Stimulated activated CD8-positive, alpha-beta memory T cell treated with anti-CD3 and anti-CD28 coated beads, Interleukin-7, amount 100 ng/mL, for 1 hour (primary cell): ENCODE data around the gene NPTXR.
"Not testable (repeated sequence)": the region's sequence is repeated elsewhere in the genome, so short reads cannot be mapped to it uniquely, and the experiment has no call there.

Experiments used
- DNase-seq, 2 donors: peaks; one replicate each; pipeline ENCODE4 v3.0.0-alpha.2; 2020; ENCODE audit warnings: low read depth in 2 of 2

NPTXR gene

DNA sequence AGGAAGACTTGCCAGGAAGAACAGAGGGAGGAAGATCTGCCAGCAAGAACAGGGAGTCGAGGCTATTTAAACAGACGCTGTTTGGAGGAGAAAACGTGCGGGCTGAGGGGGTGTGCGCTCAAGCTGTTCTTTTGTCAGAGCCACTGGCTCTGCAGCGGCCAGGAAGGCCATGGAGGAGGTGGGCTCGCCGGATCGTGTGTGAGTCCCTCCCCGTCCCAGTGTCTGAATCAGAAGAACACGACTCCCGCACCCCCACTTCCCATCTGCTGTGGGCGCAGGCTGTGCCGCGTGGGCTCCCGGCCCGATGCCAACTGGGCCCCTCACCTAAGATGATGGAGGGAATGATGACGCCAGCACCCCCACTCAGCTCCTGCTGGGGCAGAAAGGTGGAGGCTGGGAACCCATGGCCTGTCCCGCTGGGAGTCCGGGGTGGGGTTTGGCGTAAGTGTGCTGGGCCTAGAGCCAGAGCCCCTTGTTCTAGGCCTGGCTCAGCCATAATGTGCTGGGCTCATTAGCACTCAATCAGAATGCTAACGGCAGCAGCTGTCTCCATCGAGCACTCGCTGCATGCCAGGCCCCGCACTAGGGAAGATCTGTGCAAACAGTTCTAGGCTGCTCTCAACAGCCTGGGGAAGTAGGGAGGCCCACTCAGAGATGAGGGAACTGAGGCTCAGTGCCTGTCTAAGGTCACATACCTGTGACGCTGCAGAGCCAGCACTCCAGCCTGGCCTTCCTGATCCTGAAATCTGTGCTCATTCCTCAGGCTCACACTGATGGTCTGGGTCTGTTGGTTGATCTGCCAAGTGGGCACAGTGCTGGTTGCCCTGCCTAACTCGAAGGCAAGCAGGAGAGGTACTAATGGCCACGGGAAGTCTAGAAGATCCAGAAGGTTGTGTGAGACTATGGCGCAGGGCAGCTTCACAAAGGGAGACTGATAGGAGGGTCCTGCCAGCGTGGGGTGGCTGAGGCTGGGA lies 11.5 kb downstream of the NPTXR start:
- no peak for DNase-seq

GRCh38 chr22:38831166-38831945 lies 12.5 kb downstream of the NPTXR start:
- DNase-seq: no peak

- no peak for DNase-seq
Observed at GRCh38 chr22:38830845-38831108, 13.1 kb downstream of the NPTXR start.

DNA sequence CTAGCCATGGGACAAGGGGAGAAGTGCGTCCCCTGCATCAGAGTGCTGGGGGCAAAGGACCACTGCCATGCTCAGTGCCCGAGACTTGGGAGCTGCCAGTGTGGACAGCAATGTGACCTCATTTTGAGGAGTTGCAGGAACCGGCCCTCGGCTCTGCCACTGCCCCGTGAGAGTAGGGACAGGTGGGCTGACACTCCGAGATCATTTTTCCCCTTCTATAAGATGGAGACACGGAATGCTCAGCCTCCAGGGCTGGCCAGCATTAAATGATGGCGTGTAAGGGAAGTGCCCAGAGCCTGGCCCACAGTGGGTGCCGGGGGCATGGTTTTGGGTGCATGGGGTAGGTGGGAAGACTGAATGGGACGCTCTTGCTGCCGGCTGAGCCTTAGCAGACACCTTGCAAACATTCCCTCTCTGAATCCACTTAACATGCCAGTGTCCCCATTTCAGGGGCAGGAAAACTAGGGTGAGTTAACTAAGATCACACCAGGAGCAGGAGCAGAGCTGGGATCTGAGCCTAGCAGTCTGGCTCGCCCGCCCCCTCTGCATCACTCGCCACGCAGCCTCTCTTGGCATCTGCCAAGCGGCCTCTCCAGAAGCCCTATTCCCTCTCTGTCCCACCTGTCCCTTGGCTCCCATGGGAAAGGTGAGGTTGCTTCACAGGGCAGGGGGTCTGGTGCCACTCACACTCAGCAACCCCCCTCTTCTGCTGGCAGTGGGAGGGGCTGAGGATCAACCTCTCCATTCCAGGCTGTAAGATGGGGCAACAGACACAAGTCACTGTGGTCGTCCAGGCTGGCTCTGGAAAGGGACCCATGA lies 13.6 kb downstream of the NPTXR start:
- no peak for DNase-seq

GRCh38 chr22:38829485-38829884 lies 14.3 kb downstream of the NPTXR start:
- no peak for DNase-seq

DNA sequence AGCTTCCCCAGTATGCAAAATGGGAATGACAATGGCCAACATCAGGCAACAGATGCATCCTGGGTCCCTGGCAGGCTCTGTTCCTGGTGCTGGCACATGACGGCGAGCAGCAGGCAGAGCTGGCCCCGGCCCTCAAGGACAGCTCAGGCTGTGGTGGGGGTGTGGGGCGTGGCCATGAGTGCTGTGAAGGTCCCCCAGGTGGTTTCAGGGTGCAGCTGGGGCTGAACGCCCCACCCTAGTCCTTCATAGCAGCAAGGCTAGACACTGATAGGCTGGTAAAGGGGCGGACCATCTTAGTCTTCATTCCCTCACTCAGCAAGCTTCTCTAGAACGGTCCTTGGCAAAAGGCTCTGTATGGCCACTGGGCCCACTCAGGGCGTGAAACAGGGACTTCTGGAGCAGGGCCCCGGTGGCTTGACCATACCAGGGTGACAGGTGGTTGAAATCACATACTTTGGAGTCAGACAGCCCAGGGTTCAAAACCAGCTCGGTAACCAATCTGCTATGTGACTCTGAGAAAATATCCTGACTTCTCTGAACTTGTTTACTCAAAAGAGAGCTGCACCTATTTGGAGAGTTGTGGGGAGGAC lies 15.1 kb downstream of the NPTXR start:
- no peak for DNase-seq

- no peak for DNase-seq
Observed at GRCh38 chr22:38828191-38828590, 15.6 kb downstream of the NPTXR start.

DNA sequence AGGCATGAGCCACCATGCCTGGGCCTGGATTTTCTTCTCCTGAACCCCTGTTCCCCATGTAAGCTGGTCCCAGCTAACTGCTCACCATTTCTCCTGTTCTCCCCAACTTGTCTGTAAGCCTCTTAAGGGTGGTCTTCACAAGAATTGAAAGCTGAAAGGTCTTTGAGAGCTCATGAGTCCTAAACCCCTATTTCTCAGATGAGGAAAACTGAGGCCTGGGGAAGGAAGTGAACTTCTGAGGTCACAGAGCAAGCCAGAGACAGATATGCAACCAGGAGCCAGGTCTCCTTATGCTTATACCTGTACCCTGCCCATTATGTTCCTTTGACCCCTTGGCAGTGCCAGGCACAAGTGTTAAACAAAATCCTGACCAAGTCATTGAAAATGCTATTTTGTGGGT lies 16.3 kb downstream of the NPTXR start:
- no peak for DNase-seq

GRCh38 chr22:38826801-38827200 lies 17.0 kb downstream of the NPTXR start:
- no peak for DNase-seq

- no peak for DNase-seq
Observed at GRCh38 chr22:38826386-38826785, 17.4 kb downstream of the NPTXR start.

DNA sequence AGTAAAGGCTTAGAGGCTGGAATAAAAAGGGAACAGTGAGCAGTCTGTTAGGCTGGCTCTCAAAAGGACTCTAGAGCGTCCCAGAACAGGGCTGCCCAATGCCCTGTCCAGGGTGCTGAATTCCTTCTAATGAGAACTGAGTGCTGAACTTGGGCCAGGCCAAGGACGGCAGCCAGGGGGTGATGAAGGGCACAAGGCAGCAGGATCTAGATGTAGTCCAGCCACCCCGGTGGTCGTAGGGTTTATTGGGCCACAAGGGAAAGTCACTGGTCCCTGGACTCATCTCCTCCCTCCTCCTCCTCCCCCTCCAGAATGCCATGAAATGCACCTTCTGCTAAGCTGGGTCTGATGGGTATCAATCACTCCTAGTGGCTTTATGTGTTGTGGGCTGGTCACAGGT lies 19.2 kb downstream of the NPTXR start:
- DNase-seq: no peak

- DNase-seq: no peak
Observed at GRCh38 chr22:38823637-38824036, 20.2 kb downstream of the NPTXR start.

DNA sequence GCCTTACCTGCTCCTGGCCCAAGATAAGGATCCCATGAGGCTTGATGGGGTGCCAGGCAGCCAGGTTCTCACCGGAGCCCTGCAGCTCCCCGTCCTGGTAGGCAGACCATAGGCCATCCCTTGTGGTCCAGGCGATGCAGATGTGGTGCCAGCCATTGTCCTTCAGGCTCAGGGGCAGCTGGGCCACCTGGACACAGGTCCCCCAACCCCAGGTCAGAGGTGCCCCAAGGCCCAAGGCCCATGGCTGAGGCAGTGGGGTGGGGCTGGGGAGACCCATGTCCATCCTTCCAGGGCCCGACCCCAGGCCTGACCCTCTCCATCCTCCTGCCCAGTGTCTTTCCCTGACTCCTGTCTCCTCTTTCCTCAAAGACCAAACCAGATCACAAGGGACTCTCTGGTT lies 20.8 kb downstream of the NPTXR start:
- DNase-seq: no peak

DNA sequence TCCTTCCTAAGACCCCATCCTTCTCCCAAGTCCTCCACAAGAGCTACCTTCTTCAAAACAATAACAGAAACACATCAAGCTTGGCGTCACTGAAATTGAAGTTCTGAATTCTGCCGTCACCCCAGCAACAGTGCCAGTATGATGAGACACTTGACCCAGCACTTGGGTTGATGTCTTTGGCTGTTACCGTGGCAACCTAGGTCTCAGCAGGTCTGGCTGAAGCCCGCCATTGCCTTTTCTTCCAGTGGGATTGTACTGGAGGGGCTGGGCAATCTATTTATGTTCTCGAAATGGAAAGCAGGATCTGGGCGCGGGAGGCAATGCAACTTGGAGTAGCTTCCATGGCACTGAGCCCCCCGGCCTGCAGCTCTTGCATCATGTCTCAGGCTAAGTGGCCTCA lies 23.8 kb downstream of the NPTXR start:
- no peak for DNase-seq

- no peak for DNase-seq
Observed at GRCh38 chr22:38819387-38819940, 24.4 kb downstream of the NPTXR start.

DNA sequence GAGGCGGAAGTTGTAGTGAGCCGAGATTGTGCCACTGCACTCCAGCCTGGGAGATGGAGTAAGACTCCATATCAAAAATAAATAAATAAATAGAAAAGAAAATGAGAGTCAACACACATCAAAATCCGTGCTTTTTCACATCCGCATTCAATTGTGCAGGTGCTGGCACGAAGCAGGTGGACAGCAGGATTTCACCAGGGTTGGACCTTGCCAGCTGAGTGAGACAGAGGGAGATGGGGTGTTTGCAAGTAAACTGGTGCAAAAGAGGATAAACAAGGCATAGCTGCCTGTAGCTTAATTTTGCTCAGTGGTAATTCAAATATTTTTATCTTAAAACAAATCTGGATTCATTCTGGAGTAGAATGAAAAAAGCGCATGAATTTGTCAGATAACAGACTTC lies 26.6 kb downstream of the NPTXR start:
- no peak for DNase-seq

DNA sequence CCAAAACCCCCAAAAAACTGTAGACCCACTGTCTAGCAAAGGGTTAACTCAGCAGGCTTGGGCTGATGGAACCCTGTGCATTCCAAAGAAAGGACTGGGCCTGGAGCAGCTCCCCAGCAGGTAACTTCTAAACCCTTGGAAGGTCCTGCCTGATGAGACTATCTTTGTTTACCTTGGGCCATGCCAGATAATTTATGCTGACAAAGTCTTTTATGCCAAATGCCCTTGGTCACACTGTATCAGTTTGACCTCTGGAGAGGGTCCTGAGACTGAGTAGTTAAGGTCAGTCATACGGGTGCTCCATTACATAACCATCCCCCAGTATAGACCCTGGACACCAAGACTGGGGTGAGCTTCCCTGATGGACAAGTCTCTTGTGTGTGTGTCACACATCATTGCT lies 28.0 kb downstream of the NPTXR start:
- no peak for DNase-seq

GRCh38 chr22:38811241-38811640 lies 32.6 kb downstream of the NPTXR start:
- no peak for DNase-seq

GRCh38 chr22:38805041-38805593 lies 38.7 kb downstream of the NPTXR start:
- not testable (repeated sequence) for DNase-seq

DNA sequence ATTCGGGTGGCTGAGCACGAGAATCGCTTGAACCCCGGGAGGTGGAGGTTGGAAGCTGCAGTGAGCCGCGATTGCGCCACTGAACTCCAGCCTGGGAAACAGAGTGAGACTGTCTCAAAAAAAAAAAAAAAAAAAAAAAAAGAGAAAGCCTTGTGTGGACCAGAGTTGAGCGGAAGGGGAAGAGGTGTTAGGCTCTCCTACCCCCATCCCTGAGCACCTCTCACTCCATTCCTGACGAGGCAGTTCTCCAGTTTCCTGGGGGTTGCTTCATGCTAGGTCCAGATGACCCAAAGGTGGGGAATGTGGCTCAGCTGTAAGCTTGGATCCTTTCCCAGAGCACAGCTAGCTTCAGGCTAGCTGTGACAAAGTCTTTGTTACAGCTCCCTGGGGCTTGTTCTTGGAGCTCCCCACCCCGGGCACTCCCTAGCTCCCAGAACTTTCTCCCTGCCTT lies 41.1 kb downstream of the NPTXR start:
- no peak for DNase-seq
